Measurements from ENCODE around the gene PRR30.
"Not testable (repeated sequence)": the region's sequence is repeated elsewhere in the genome, so short reads cannot be mapped to it uniquely, and the experiment has no call there.

Gene PRR30

DNA sequence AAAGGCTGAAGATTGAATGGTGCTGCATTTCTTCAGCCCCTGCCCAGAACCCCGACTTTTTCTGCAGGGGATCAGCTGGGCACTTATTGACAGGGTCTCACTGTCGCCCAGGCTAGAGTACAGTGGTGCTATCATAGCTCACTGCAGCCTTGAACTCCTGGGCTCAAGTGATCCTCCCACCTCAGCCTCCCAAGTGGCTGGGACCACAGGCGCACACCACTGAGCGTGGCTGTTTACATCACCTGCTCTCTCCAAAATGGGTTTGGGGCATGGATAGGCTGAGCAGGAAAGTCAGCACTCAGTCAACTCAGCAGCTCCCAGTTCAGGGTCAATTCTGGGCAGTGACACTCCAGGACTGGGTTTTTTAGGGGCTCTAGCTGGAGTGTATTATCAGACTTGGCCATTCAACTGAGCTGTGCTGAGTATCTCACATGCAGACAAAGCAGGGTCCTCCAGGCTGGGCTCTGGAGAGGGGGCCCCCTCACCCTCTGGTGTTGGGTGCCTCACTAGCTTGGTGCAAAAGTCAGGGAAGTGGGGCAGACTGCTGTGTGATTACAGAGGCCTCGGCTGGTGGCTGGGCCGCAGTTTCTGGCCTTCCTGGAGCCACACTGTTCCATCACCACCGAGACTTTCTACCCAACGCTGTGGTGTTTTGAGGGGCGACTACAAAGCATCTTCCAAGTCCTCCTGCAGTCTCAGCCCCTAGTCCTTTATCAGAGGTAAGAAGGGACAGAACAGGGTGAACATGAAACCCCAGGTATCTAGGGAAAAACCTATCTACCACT lies 11.1 kb downstream of the PRR30 start:
- DNase-seq = no peak

DNA sequence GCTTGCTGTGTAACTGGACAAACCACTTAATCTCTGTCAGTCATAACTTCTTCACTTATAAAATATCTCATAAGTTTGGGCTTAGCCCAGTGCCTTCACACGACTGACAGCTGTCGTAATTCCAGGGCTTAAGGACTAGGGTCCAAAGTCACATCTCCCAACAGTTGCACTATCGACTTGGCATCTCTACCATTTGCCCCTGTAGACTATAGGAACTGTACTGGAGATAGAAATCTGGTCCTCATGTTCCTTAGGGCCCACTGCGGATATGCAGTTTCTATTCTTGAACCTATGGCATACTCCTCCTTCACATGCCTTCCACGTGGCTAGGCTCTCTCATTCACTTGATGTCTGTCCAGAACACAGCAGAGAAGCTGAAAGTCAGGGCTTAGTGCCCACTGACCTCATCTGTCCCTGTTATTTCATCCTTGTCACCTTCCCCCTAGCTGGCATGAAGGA lies 12.9 kb downstream of the PRR30 start:
- DNase-seq = no peak

DNA sequence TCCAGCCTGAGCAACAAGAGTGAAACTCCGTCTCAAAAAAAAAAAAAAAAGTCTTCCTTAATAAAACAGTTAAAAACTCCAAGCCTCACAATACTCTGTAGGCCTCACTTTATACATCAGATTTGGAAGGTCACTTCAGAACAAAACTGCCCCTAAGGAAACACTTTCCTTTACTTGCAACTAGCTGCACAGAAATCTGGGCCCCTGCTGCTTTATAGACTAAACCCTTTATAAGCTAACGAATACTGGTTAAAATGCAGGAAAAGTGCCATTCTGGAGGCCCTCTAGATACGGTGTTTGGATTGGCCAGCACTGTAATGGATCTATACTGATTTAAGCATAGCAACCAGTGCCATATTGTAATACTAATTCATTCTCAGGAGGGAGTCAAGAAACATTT lies 14.1 kb downstream of the PRR30 start:
- DNase-seq = no peak

GRCh38 chr2:27123302-27124150 lies 15.7 kb downstream of the PRR30 start, which contains the start of gene ABHD1:
ABHD1 (plus strand) TSS chr2:27123815; CDS start chr2:27123949, 134 bp downstream.
- DNase-seq = no peak

GRCh38 chr2:27122791-27123190 lies 16.4 kb downstream of the PRR30 start:
- DNase-seq = no peak

DNA sequence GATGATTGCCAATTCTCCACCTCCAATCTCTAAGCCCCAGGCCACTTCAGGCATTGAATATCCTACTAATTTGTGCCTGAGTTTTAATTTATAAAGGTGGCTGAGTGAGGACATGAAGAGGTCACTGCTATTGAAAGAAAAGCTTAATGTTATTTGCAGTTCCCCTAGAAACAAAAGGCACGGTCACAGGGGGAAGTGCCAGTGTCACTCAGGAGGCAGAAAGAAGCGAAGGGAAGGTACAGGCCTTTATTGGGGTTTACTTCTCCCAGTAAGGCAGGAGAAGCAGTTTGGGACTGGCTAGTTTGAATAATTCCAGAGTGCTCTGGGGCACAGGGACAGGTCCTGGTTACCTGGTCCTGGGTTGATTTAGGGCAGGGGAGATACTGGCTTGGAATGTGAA lies 17.3 kb downstream of the PRR30 start:
- DNase-seq = no peak

DNA sequence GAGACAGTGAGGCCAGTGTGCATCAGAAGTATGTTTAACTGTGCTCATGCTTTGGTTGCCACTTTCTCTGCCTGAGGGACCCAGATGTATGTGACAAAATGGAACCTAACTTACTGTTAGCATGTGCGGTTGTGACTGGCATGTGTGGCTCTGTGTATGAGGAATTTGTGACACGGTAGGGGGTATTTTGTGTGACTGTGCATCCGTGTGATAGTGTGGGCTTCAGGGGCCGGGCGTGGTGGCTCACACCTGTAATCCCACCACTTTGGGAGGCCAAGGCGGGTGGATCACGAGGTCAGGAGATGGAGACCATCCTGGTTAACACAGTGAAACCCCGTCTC lies 19.9 kb downstream of the PRR30 start:
- DNase-seq = not testable (repeated sequence)

DNA sequence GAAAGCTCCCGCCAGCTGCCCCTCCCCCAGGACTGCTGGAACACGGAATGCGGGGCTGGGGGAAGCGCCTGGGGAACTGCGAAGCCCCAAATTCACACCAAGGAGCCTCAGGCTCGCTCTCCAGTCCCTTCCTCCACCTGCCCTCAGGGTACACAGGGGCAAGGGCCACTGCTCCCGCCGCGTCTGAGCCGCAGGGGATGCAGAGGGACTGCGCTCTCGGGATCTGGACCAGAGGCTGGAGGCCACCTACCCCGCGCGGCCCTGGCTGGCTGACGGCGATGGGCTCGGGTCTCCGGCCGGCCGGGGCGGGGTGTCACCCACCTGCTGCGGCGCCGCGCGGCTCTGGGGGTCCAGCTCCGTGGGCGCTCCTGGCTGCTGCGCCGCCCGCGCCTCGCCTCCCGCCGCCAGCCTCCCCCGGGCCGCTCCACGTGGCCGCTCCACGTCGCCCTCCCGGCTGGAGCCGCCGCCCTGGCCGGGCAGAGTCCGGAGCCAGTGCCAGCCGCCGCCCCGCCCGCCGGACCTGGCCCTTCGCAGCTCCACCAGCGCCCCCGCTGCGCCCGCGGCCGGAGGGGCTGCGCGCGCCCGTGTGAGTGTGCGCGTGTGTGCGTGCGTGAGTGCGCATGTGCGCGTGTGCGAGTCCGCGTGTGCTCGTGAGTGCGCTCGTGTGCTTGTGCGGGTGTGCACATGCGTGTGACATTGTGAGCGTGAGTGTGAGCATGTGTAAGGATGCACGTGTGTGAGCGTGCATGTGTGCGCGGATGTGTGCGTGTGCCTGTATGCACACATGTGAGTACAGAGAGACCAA lies 20.5 kb downstream of the PRR30 start, which contains the start of gene CGREF1:
TSS of gene CGREF1 (minus strand) at position 604 of the 805 bp plus-strand sequence. CDS start 14,762 bp downstream, outside the sequence.
- DNase-seq = peak; percentile 22

GRCh38 chr2:27117995-27118524 lies 21.1 kb downstream of the PRR30 start:
- DNase-seq = no peak

DNA sequence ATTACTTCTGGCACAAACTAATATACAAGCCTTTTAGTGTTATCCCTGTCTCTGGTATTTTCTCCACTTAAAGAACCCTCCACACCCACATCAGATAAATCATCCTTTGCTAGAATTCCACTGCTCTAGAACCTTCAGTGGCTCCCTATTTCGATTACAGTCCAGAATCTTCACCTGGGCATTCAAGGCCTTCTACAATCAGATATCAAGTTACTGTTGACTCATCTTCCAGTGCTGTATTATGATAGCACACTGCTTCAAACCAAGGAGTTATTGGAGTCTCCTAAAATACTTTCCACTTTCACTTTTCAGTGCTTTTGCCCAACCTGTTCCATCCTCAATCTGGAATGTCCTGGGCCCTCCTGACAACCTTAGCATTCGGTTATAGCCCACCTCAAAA lies 23.7 kb downstream of the PRR30 start:
- DNase-seq = no peak

GRCh38 chr2:27111392-27112078 lies 27.7 kb downstream of the PRR30 start:
- DNase-seq = not testable (repeated sequence)

GRCh38 chr2:27110603-27111352 lies 28.4 kb downstream of the PRR30 start:
- DNase-seq = not testable (repeated sequence)

GRCh38 chr2:27109083-27109482 lies 30.1 kb downstream of the PRR30 start:
- DNase-seq = no peak

GRCh38 chr2:27108221-27108620 lies 31.0 kb downstream of the PRR30 start:
- no peak for DNase-seq

DNA sequence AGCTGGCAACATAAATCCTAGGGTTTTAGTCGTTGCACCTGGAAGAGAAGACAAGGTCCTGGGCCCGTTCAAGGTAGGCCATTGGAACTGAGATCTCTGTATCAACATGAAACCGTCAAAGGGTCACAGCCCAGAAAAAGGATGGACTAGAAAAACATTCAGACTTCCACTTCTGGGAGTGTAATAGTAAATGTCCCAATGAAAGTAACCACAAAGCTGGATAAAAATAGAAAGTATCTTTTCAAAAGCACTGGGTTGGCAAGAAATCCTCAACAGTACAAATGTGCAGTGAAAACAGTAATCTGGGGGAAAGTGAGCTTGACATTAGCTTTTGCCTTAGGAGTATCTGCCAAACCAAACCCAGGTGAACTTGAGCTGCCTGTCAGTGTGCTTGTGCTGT lies 33.2 kb downstream of the PRR30 start:
- DNase-seq = no peak

GRCh38 chr2:27102329-27102728 lies 36.9 kb downstream of the PRR30 start:
- DNase-seq = no peak

DNA sequence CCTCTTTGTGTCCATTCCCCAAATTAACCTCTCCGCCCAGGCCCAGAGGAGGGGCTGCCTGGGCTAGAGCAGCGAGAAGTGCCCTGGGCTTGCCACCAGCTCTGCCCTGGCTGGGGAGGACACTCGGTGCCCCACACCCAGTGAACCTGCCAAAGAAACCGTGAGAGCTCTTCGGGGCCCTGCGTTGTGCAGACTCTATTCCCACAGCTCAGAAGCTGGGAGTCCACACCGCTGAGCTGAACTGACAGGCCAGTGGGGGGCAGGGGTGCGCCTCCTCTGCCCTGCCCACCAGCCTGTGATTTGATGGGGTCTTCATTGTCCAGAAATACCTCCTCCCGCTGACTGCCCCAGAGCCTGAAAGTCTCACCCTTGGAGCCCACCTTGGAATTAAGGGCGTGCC lies 39.2 kb downstream of the PRR30 start:
- DNase-seq = no peak

DNA sequence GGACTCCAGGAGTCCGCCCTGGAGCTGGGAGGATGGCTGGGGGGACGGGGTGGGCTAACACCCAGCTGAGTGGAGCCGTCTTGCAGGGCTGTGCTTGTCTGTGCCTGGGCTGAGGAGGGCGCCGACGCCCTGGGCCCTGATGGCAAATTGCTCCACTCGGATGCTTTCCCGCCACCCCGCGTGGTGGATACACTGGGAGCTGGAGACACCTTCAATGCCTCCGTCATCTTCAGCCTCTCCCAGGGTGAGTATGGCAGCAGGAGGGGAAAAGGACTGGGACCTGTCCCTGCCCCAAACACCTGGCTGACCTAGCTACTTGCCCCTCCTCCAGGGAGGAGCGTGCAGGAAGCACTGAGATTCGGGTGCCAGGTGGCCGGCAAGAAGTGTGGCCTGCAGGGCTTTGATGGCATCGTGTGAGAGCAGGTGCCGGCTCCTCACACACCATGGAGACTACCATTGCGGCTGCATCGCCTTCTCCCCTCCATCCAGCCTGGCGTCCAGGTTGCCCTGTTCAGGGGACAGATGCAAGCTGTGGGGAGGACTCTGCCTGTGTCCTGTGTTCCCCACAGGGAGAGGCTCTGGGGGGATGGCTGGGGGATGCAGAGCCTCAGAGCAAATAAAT lies 39.8 kb downstream of the PRR30 start:
- DNase-seq = no peak

DNA sequence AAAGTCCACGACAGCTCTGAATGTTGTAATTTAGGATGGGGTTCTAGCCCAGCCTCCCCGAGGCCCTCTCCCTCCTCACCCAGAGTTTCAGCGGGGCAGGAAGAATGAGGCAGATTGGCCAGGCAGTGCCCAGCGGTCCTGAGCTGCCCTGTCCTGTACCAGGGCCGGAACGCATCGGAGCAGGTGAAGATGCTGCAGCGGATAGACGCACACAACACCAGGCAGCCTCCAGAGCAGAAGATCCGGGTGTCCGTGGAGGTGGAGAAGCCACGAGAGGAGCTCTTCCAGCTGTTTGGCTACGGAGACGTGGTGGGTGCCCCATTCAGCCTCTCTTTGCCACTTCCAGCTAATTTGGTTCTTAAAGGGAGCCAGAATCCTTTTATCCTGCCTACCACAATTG lies 41.9 kb downstream of the PRR30 start:
- no peak for DNase-seq

- DNase-seq = no peak
These were observed 42.4 kb downstream of the PRR30 start for GRCh38 chr2:27096748-27097297.

Measured in NCI-H526 treated with DMSO at 0.1 percent for 48 hours (cell line).